ENCODE results near the gene SLC39A7. TPM values are rescaled to one million over a fixed set of nuclear protein-coding genes. Genes with fewer than 3 reads are reported as not detected.

Gene SLC39A7
- total RNA-seq, 1 donor from 2014 or later = 225 TPM

DNA sequence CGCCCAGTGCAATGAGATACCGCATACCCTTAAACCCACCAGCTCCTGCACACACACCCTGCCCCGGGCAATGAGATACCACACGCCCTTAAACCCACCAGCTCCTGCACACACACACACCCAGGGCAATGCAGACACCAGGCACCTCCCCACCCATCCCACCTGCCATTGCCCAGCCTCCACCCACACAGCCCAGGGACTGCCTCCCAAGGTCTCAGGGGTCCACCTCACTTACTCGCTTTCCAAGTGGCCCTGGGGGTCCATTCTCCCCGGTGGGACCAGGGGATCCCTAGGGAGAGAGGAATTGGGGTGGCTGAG is 32.4 kb upstream of the SLC39A7 start:
- TF ChIP-seq, protein P1, sequence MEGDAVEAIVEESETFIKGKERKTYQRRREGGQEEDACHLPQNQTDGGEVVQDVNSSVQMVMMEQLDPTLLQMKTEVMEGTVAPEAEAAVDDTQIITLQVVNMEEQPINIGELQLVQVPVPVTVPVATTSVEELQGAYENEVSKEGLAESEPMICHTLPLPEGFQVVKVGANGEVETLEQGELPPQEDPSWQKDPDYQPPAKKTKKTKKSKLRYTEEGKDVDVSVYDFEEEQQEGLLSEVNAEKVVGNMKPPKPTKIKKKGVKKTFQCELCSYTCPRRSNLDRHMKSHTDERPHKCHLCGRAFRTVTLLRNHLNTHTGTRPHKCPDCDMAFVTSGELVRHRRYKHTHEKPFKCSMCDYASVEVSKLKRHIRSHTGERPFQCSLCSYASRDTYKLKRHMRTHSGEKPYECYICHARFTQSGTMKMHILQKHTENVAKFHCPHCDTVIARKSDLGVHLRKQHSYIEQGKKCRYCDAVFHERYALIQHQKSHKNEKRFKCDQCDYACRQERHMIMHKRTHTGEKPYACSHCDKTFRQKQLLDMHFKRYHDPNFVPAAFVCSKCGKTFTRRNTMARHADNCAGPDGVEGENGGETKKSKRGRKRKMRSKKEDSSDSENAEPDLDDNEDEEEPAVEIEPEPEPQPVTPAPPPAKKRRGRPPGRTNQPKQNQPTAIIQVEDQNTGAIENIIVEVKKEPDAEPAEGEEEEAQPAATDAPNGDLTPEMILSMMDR (IDR thresholded peaks at IDR 0.05) = no peak
- no peak for DNase-seq (ENCODE audit: low spot score)
- Mint-ChIP-seq H3K36me3 (ENCODE audit: low read depth) (no peaks in the 10 kb centered on the region), H3K4me3 (ENCODE audit: unreplicated experiment) (no peak overlapping the region), H3K27me3 (ENCODE audit: low read depth) (peaks cover 2% of the 10 kb centered on the region), H3K4me1 (ENCODE audit: low read depth) (no peaks in the 10 kb centered on the region), H3K27ac (ENCODE audit: unreplicated experiment) (no peak overlapping the region), H3K9me3 (ENCODE audit: low read depth) (no peaks in the 10 kb centered on the region)

DNA sequence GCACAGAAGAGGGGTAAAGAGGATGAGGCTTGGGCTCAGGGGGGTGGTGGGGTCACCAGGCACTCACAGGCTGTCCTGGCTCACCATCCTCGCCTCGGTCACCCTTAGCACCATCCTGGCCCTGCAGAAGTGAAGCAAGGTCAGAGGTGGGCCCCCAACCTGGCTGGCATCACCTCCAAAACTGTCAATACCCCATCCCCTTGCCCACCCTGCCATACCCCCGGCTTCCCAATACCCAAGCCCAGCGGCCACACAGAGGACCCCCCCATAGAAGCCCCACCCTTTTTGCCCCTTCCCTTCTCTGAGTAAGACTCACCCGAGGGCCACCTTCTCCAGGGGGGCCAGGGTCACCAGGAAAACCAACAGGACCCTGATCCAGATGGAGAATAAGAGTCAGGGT is 32.0 kb upstream of the SLC39A7 start:
- TF ChIP-seq, protein P1 (IDR thresholded peaks at IDR 0.05) = no peak
- no peak overlapping the region for H3K4me3 Mint-ChIP-seq (ENCODE audit: unreplicated experiment)

DNA sequence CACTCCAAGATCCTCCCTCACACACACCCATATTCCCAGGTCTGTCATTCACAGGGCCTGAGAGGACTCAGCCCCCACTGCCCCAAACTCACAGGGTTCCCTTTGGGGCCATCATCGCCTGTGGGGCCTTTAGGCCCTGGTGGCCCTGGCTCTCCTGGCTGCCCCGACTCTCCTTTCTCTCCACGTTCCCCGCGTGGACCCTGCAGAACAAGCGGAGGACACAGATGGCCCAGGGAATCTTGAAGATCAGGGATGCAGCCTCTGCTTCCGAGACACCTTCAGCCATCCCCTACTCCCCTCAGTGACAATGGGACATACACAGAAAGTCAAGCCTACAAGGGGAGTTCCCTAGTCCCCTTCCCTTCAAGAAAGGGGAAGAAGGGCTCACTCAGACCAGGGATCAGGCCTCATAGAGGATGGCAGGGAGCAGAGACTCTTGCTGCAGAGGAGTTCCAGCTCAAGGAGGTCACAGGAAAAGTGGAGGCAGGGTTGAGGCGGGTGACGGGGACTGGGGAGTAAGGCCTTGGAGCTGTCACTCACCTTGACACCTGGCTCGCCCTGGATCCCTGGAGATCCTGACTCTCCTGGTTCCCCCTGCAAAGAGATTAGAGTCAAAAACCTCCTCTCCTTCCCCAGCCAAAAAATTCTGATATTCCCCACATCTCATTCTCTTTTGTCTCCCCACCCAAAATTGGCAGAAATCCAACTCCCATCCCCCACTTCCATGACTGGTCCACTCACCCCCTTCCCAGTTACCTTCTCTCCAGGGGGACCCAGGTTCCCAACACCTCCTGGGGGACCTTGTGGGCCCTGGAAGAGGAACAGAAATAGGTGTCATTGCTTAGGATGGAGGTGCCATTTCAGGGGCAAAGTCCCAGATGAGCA is 31.1 kb upstream of the SLC39A7 start:
- no peaks in the 10 kb centered on the region for H3K4me1 Mint-ChIP-seq (ENCODE audit: low read depth)
- H3K9me3 Mint-ChIP-seq (ENCODE audit: low read depth) = no peaks in the 10 kb centered on the region
- no peak overlapping the region for H3K27ac Mint-ChIP-seq (ENCODE audit: unreplicated experiment)
- TF ChIP-seq, protein P1 (IDR thresholded peaks at IDR 0.05) = no peak
- peak; percentile 57 for DNase-seq (ENCODE audit: low spot score)
- no peak overlapping the region for H3K4me3 Mint-ChIP-seq (ENCODE audit: unreplicated experiment)
- H3K27me3 Mint-ChIP-seq (ENCODE audit: low read depth) = no peaks in the 10 kb centered on the region
- no peaks in the 10 kb centered on the region for H3K36me3 Mint-ChIP-seq (ENCODE audit: low read depth)

More for the DNA sequence above, 32.0 kb upstream of the SLC39A7 start:
- no peaks in the 10 kb centered on the region for H3K4me1 Mint-ChIP-seq (ENCODE audit: low read depth)
- H3K9me3 Mint-ChIP-seq (ENCODE audit: low read depth) = no peaks in the 10 kb centered on the region
- H3K27me3 Mint-ChIP-seq (ENCODE audit: low read depth) = peaks cover 2% of the 10 kb centered on the region
- no peak overlapping the region for H3K27ac Mint-ChIP-seq (ENCODE audit: unreplicated experiment)
- peak; percentile 24 for DNase-seq (ENCODE audit: low spot score)
- no peaks in the 10 kb centered on the region for H3K36me3 Mint-ChIP-seq (ENCODE audit: low read depth)

DNA sequence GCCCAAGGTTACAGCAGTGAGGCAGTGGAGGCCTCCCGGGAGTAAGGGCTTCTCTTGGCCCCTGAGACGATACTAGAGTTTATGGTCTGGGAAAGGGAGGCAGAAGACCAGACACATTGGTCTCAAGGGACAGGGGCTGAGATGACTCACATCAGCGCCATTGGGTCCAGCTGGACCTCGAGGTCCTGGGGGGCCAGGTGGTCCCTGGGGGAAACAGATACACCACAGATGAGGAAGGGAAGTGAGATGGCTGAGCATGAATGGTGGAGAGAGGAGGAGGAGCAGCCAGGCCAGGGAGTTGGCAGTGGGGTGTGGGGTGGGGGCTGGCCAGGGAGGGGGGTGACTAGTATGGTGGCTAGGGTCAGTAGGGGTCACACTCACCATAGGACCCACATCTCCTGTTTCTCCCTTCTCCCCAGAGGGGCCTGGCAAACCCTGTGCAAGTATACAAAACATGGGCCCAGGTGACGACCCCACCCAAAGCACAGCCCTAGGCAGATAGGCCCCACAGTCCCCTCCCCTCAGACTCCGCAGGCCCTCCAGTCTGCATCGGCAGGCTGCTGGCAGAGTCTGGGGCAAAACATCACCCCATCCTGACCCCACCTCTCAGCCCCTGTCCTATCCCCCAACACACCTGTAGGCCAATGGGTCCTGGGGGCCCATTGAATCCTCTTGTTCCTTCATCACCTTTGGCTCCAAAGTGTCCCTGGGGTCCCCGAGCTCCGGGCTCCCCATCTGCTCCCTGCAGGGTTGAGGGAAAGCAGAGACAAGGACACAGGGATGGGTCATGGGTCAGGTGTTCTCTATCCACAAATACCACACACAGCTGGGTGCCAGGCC is 30.3 kb upstream of the SLC39A7 start:
- DNase-seq (ENCODE audit: low spot score) = peak; percentile 65
- TF ChIP-seq, protein P1 (IDR thresholded peaks at IDR 0.05) = no peak
- Mint-ChIP-seq H3K36me3 (ENCODE audit: low read depth) (no peaks in the 10 kb centered on the region), H3K4me1 (ENCODE audit: low read depth) (no peaks in the 10 kb centered on the region), H3K9me3 (ENCODE audit: low read depth) (no peaks in the 10 kb centered on the region), H3K27ac (ENCODE audit: unreplicated experiment) (no peak overlapping the region), H3K27me3 (ENCODE audit: low read depth) (no peaks in the 10 kb centered on the region), H3K4me3 (ENCODE audit: unreplicated experiment) (no peak overlapping the region)

Data from chondrocyte (in vitro differentiated cells).